Tibial nerve (tissue), 4 donors: Measurements from ENCODE around the gene AQP2.

Experiments
- EP300 ChIP-seq, 2 donors: sonication (generic); formaldehyde crosslinking; IDR thresholded peaks; one replicate each; pipeline ENCODE4 v1.6.1; 2017; ENCODE audit warnings: antibody characterized with exemption in 2 of 2, mild to moderate bottlenecking in 1 of 2
- POLR2A ChIP-seq, 2 donors: fragments of 450-650 bp; IDR thresholded peaks; one replicate each; pipeline ENCODE4 v1.6.1; 2017; ENCODE audit warnings: antibody characterized with exemption in 2 of 2, mild to moderate bottlenecking in 2 of 2, moderate library complexity in 2 of 2
- TF ChIP-seq, protein P1 (sequence below), 5 experiments: fragments of 200-600 bp in 3 of 5; fragments of 450-650 bp in 2 of 5; sonication (generic) in 3 of 5; IDR thresholded peaks; one replicate each; pipeline ENCODE4 v1.5.1; 2016 to 2019; ENCODE audit warnings: antibody characterized with exemption in 5 of 5, mild to moderate bottlenecking in 3 of 5, moderate library complexity in 2 of 5

DNA sequence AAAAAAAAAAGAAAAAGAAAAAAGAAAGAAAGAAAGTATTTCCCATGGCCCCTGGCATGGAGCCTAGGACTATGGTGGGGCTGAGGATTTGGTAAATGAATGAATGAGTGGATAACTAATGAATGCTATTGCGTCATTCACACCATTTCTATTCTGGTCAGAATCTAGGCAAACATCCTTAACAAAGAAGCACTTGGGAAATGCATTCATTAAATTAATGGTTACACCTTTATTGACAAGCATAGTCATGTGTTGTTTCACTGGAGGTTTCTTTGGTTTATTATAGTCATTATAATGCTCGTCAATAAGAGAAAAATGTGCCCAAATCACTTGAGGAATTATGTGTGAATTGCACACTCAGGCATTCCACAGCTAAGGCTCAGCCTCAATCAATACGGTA is 13.6 kb upstream of the AQP2 start:
- TF ChIP-seq POLR2A (IDR thresholded peaks at IDR 0.05) (no peak), EP300 (IDR thresholded peaks at IDR 0.05) (no peak)
- TF ChIP-seq, protein P1, sequence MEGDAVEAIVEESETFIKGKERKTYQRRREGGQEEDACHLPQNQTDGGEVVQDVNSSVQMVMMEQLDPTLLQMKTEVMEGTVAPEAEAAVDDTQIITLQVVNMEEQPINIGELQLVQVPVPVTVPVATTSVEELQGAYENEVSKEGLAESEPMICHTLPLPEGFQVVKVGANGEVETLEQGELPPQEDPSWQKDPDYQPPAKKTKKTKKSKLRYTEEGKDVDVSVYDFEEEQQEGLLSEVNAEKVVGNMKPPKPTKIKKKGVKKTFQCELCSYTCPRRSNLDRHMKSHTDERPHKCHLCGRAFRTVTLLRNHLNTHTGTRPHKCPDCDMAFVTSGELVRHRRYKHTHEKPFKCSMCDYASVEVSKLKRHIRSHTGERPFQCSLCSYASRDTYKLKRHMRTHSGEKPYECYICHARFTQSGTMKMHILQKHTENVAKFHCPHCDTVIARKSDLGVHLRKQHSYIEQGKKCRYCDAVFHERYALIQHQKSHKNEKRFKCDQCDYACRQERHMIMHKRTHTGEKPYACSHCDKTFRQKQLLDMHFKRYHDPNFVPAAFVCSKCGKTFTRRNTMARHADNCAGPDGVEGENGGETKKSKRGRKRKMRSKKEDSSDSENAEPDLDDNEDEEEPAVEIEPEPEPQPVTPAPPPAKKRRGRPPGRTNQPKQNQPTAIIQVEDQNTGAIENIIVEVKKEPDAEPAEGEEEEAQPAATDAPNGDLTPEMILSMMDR (IDR thresholded peaks at IDR 0.05) = no peak
